PC-3 (cell line): ENCODE data around the gene DMBX1. TPM values are rescaled to one million over a fixed set of nuclear protein-coding genes. Genes with fewer than 3 reads are reported as not detected.

ENCODE experiments used
- ATAC-seq: fragments of 200-7000 bp; cut with Tn5 transposase; 2 replicates; pipeline ENCODE4 v1.9.1; 2020; ENCODE audit warnings: mild to moderate bottlenecking, moderate library complexity
- BruUV-seq: library from RNA; stranded (reverse); fragments of 400-500 nt; replicated peaks from 2 replicates; lab custom pipeline; 2021; lab: Mats Ljungman, UMichigan
- CTCF ChIA-PET: fragments of 300-600 bp; sonication (Branson Sonifier 250); formaldehyde crosslinking; loops from one replicate; lab custom pipeline; 2022; ENCODE audit warnings: antibody characterized with exemption; lab: Charles Lee
- POLR2A ChIA-PET: fragments of 300-600 bp; sonication (Branson Sonifier 250); formaldehyde crosslinking; loops from one replicate; lab custom pipeline; 2022; ENCODE audit warnings: antibody characterized with exemption; ENCODE audit not compliant: unreplicated experiment; lab: Charles Lee
- DNase-seq: peaks from one replicate; pipeline ENCODE4 v3.0.0-alpha.2; 2015
- H2AFZ ChIP-seq: fragments of 300-600 bp; sonication (generic); 2 replicates; pipeline ENCODE4 v1.6.0; 2016; ENCODE audit warnings: antibody characterized with exemption, low read length
- H3F3A ChIP-seq: fragments of 300-600 bp; sonication (generic); one replicate; pipeline ENCODE4 v1.6.0; 2017; ENCODE audit warnings: antibody characterized with exemption, low read length, control low read depth, mild to moderate bottlenecking; ENCODE audit not compliant: unreplicated experiment
- H3K27ac ChIP-seq: fragments of 300-600 bp; sonication (generic); 2 replicates; pipeline ENCODE4 v1.5.1; 2016; ENCODE audit warnings: mild to moderate bottlenecking, low read length
- H3K27me3 ChIP-seq: fragments of 300-600 bp; sonication (generic); 2 replicates; pipeline ENCODE4 v1.6.1; 2016; ENCODE audit warnings: low read length, mixed read lengths
- H3K36me3 ChIP-seq: fragments of 300-600 bp; sonication (generic); 2 replicates; pipeline ENCODE4 v1.6.1; 2016; ENCODE audit warnings: low read depth, mixed run types, low read length, mixed read lengths
- H3K4me1 ChIP-seq: fragments of 300-600 bp; sonication (generic); 2 replicates; pipeline ENCODE4 v1.5.1; 2016; ENCODE audit warnings: low read length; ENCODE audit not compliant: insufficient read depth
- H3K4me2 ChIP-seq: fragments of 300-600 bp; sonication (generic); 2 replicates; pipeline ENCODE4 v1.6.0; 2016; ENCODE audit warnings: low read length
- H3K4me3 ChIP-seq: fragments of 300-600 bp; sonication (generic); 2 replicates; pipeline ENCODE4 v1.5.1; 2016; ENCODE audit warnings: mild to moderate bottlenecking, low read length, mixed read lengths
- H3K79me2 ChIP-seq: fragments of 300-600 bp; sonication (generic); 2 replicates; pipeline ENCODE4 v1.6.1; 2017; ENCODE audit warnings: low read length, mixed read lengths
- H3K9ac ChIP-seq: fragments of 300-600 bp; sonication (generic); 2 replicates; pipeline ENCODE4 v1.6.0; 2016; ENCODE audit warnings: mild to moderate bottlenecking, low read length
- H3K9me2 ChIP-seq: fragments of 300-600 bp; sonication (generic); replicated peaks from 2 replicates; pipeline ENCODE4 v1.6.1; 2016; ENCODE audit warnings: mixed run types, low read length, mixed read lengths
- H3K9me3 ChIP-seq: fragments of 300-600 bp; sonication (generic); 2 replicates; pipeline ENCODE4 v1.6.1; 2016; ENCODE audit warnings: low read length, mixed read lengths
- H4K20me1 ChIP-seq: fragments of 300-600 bp; sonication (generic); 2 replicates; pipeline ENCODE4 v1.6.1; 2016; ENCODE audit warnings: low read length, mixed read lengths
- EZH2 ChIP-seq: fragments of 300-600 bp; sonication (generic); IDR thresholded peaks from one replicate; pipeline ENCODE4 v1.6.1; 2017; ENCODE audit warnings: antibody characterized with exemption, mild to moderate bottlenecking, low read length; ENCODE audit not compliant: unreplicated experiment
- EZH2phosphoT487 ChIP-seq: fragments of 300-600 bp; sonication (generic); IDR thresholded peaks from 2 replicates; pipeline ENCODE4 v1.6.1; 2018; ENCODE audit warnings: mild to moderate bottlenecking, antibody characterized with exemption, low read length, borderline replicate concordance
- intact Hi-C: fragments of 100-400 bp; cut with micrococcal nuclease; formaldehyde crosslinking; loops from 2 replicates; pipeline ENCODE4 v1.9.0; 2023
- total RNA-seq: library from RNA; depleted of rRNA; stranded (reverse); fragments of >200 nt; gene quantifications from 2 replicates; pipeline ENCODE4 v1.2.3, GENCODE V29; 2014
- TF ChIP-seq, protein P1 (sequence below): fragments of 300-600 bp; sonication (generic); conservative IDR thresholded peaks from 2 replicates; pipeline ENCODE4 v1.5.1; 2017; ENCODE audit warnings: antibody characterized with exemption, low read depth, mild to moderate bottlenecking, low read length

DMBX1 gene
- total RNA-seq, 1 experiment from 2014 or later: 2.4 TPM

DNA sequence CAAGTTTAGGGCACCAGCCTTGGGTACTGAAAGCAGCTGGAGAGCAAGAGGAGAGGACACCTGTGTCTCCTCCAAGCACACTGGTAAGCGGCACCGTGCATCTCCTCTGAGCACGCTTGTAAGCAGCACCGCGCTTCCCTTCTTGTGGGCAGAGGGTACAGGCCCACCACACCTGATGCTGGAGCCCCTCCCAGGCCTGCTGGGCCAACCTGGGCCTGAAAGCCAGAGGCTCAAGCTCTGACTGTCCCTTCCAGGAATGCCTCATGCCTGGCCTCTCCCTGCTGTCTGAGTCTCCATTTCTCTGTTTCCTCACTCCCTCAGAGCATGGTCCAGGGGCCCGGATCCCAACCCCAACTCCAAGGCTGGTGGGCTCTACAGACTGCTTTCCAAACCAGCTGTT lies 25.9 kb downstream of the DMBX1 start:
- BruUV-seq: no TSS peak
- H3F3A ChIP-seq: no peaks in the 10 kb centered on the region
- ATAC-seq: no peak

DNA sequence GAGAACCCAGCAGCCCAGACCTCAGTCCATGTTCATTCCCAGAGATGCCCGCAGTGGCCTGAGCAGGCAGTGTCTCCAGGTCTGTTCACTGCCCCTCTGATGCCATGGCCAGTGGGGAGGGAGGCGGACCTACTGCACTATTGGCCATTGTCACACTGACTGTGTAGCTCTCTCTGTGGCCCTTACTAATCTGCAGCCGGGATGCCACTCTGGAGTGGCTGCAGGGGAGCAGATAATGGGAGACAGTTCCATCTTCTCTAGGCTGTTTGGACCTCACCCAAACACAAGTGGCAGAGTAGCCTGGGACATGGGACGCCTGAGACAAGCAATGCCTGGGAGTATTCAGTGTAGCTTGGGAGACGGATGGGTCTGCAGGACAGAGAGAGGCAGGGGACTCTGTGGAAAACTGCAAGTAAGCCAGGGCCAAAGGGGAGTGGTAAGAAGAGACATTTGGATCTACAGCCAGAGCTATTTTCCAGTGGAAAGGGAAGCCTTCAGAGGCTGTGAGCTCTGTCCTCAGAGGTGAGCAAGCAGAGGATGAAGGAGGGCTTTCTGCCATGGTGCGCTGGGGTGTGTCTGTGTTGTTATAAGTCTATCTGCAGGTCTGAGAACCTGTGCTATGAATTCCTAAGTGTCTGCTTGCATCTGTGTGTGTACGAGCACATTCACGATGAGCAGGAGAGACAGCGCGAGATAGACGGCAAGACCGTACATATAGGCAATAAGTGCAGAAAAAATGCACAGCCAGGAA lies 26.7 kb downstream of the DMBX1 start:
- H3K79me2 ChIP-seq: no peaks in the 10 kb centered on the region
- peak overlapping the region; percentile 71 for H3K4me2 ChIP-seq
- H3K27me3 ChIP-seq: no peaks in the 10 kb centered on the region
- peak overlapping the region; percentile 22 for H2AFZ ChIP-seq
- peaks cover 45% of the 10 kb centered on the region for H3K4me1 ChIP-seq
- no peak for DNase-seq
- ChIA-PET CTCF (no interaction called here), POLR2A (interaction anchor here (0.6 kb wide), 1 partner anchor 1653 kb away, joined by 3 read pairs; no protein-coding TSS in a partner anchor)
- H3K27ac ChIP-seq: no peak overlapping the region
- no peaks in the 10 kb centered on the region for H3F3A ChIP-seq
- no peak for ATAC-seq
- no peaks in the 10 kb centered on the region for H4K20me1 ChIP-seq
- no peaks in the 10 kb centered on the region for H3K9me3 ChIP-seq
- no TSS peak for BruUV-seq
- no peaks in the 10 kb centered on the region for H3K9me2 ChIP-seq
- H3K9ac ChIP-seq: no peak overlapping the region
- TF ChIP-seq, protein P1, sequence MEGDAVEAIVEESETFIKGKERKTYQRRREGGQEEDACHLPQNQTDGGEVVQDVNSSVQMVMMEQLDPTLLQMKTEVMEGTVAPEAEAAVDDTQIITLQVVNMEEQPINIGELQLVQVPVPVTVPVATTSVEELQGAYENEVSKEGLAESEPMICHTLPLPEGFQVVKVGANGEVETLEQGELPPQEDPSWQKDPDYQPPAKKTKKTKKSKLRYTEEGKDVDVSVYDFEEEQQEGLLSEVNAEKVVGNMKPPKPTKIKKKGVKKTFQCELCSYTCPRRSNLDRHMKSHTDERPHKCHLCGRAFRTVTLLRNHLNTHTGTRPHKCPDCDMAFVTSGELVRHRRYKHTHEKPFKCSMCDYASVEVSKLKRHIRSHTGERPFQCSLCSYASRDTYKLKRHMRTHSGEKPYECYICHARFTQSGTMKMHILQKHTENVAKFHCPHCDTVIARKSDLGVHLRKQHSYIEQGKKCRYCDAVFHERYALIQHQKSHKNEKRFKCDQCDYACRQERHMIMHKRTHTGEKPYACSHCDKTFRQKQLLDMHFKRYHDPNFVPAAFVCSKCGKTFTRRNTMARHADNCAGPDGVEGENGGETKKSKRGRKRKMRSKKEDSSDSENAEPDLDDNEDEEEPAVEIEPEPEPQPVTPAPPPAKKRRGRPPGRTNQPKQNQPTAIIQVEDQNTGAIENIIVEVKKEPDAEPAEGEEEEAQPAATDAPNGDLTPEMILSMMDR: no peak
- TF ChIP-seq EZH2 (no peak), EZH2phosphoT487 (no peak)
- no peaks in the 10 kb centered on the region for H3K36me3 ChIP-seq
- H3K4me3 ChIP-seq: peak overlapping the region; percentile 41
- intact Hi-C loops: no loop called here

More for the DNA sequence above, 25.9 kb downstream of the DMBX1 start:
- intact Hi-C loops: no loop called here
- no peak overlapping the region for H3K9ac ChIP-seq
- H3K27me3 ChIP-seq: no peaks in the 10 kb centered on the region
- TF ChIP-seq EZH2: no peak
- no peak for TF ChIP-seq EZH2phosphoT487
- TF ChIP-seq, protein P1: no peak
- peaks cover 37% of the 10 kb centered on the region for H3K4me1 ChIP-seq
- no peak overlapping the region for H3K4me3 ChIP-seq
- ChIA-PET POLR2A (no interaction called here), CTCF (no interaction called here)
- H3K4me2 ChIP-seq: no peak overlapping the region
- no peaks in the 10 kb centered on the region for H4K20me1 ChIP-seq
- H3K36me3 ChIP-seq: no peaks in the 10 kb centered on the region
- H2AFZ ChIP-seq: no peak overlapping the region
- H3K79me2 ChIP-seq: no peaks in the 10 kb centered on the region
- no peaks in the 10 kb centered on the region for H3K9me3 ChIP-seq
- DNase-seq: no peak
- H3K27ac ChIP-seq: no peak overlapping the region
- no peaks in the 10 kb centered on the region for H3K9me2 ChIP-seq

DNA sequence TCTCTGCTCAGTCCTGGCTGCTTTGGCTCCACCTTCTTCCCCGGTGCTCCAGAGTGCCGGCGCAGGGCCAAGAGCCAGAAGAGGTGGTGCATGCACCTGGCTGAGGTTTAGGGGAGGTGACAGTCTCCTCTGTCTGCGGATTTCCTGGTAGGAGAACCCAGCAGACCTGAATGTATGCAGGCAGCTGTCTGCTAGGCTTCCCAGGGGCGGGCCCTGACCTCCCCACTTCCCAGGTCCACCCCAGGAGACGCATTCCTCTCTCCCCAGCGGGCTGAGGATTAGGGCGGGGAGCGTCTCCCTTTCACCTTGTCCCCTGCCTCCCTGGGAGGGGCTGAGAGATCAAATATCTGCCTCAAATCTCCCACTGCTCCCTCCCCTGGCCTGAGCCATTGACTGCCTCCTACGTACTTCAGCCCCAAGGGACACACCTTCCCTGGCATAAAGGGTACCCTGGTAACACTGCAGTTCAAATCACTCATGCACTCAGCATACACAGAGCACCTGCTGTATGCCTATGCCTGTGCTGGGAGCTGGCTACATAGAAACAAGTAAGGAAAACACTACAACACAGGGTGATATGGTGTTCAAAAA lies 27.5 kb downstream of the DMBX1 start:
- DNase-seq: peak; percentile 91
- Histone ChIP-seq H4K20me1 (no peaks in the 10 kb centered on the region), H3K36me3 (no peaks in the 10 kb centered on the region), H3K4me3 (peak overlapping the region; percentile 41), H3K4me2 (peak overlapping the region; percentile 71), H3F3A (no peaks in the 10 kb centered on the region), H3K27ac (peak overlapping the region; percentile 1; the same call in 1 of the 2 replicates), H3K9me3 (no peaks in the 10 kb centered on the region), H3K79me2 (no peaks in the 10 kb centered on the region), H2AFZ (peak overlapping the region; percentile 22), H3K9ac (no peak overlapping the region), H3K27me3 (no peaks in the 10 kb centered on the region), H3K4me1 (peaks cover 51% of the 10 kb centered on the region), H3K9me2 (no peaks in the 10 kb centered on the region)
- intact Hi-C loops: no loop called here
- ChIA-PET CTCF (interaction anchor here (0.6 kb wide), 1 partner anchor 29 kb away, joined by 10 read pairs; no protein-coding TSS in a partner anchor), POLR2A (interaction anchor here (0.6 kb wide), 1 partner anchor 1653 kb away, joined by 3 read pairs; no protein-coding TSS in a partner anchor)
- BruUV-seq: no TSS peak
- peak; percentile 70 for ATAC-seq
- TF ChIP-seq EZH2phosphoT487: no peak
- TF ChIP-seq, protein P1: no peak
- no peak for TF ChIP-seq EZH2
